ENCODE measurements around the gene GMPR2.

GMPR2 gene

GRCh38 chr14:24258548-24259265 lies 26.0 kb downstream of the GMPR2 start:
- Histone ChIP-seq H3K4me1 (ENCODE audit: low read depth, poor library complexity, severe bottlenecking) (no peaks in the 10 kb centered on the region), H3K4me3 (IDR thresholded peaks at IDR 0.05; ENCODE audit: insufficient read depth, low read depth, low read length) (no peak overlapping the region), H3K79me2 (ENCODE audit: insufficient read depth, low read depth) (no peaks in the 10 kb centered on the region), H4K20me1 (ENCODE audit: insufficient read depth) (no peaks in the 10 kb centered on the region), H3K9ac (no peak overlapping the region), H3K27me3 (ENCODE audit: insufficient read depth, low read depth) (no peaks in the 10 kb centered on the region), H3K4me2 (no peak overlapping the region), H2AFZ (ENCODE audit: low read depth) (no peak overlapping the region), H3K36me3 (ENCODE audit: insufficient read depth) (no peaks in the 10 kb centered on the region), H3K27ac (no peak overlapping the region)
- TF ChIP-seq, protein P1, sequence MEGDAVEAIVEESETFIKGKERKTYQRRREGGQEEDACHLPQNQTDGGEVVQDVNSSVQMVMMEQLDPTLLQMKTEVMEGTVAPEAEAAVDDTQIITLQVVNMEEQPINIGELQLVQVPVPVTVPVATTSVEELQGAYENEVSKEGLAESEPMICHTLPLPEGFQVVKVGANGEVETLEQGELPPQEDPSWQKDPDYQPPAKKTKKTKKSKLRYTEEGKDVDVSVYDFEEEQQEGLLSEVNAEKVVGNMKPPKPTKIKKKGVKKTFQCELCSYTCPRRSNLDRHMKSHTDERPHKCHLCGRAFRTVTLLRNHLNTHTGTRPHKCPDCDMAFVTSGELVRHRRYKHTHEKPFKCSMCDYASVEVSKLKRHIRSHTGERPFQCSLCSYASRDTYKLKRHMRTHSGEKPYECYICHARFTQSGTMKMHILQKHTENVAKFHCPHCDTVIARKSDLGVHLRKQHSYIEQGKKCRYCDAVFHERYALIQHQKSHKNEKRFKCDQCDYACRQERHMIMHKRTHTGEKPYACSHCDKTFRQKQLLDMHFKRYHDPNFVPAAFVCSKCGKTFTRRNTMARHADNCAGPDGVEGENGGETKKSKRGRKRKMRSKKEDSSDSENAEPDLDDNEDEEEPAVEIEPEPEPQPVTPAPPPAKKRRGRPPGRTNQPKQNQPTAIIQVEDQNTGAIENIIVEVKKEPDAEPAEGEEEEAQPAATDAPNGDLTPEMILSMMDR (conservative IDR thresholded peaks at IDR 0.05; ENCODE audit: low read depth, low read length): no peak

GRCh38 chr14:24259282-24260025 lies 26.7 kb downstream of the GMPR2 start:
- Histone ChIP-seq H3K79me2 (ENCODE audit: insufficient read depth, low read depth) (no peaks in the 10 kb centered on the region), H4K20me1 (ENCODE audit: insufficient read depth) (no peaks in the 10 kb centered on the region), H3K4me1 (ENCODE audit: low read depth, poor library complexity, severe bottlenecking) (no peaks in the 10 kb centered on the region), H3K36me3 (ENCODE audit: insufficient read depth) (no peaks in the 10 kb centered on the region), H3K9ac (no peak overlapping the region), H3K27me3 (ENCODE audit: insufficient read depth, low read depth) (no peaks in the 10 kb centered on the region), H3K4me2 (no peak overlapping the region), H2AFZ (ENCODE audit: low read depth) (no peak overlapping the region), H3K27ac (no peak overlapping the region), H3K4me3 (IDR thresholded peaks at IDR 0.05; ENCODE audit: insufficient read depth, low read depth, low read length) (no peak overlapping the region)
- TF ChIP-seq, protein P1 (conservative IDR thresholded peaks at IDR 0.05; ENCODE audit: low read depth, low read length): no peak

- no peak overlapping the region for H3K9ac ChIP-seq
- TF ChIP-seq, protein P1 (conservative IDR thresholded peaks at IDR 0.05; ENCODE audit: low read depth, low read length): no peak
- H4K20me1 ChIP-seq (ENCODE audit: insufficient read depth): no peaks in the 10 kb centered on the region
- no peaks in the 10 kb centered on the region for H3K79me2 ChIP-seq (ENCODE audit: insufficient read depth, low read depth)
- H3K36me3 ChIP-seq (ENCODE audit: insufficient read depth): no peaks in the 10 kb centered on the region
- H3K4me2 ChIP-seq: no peak overlapping the region
- H3K4me1 ChIP-seq (ENCODE audit: low read depth, poor library complexity, severe bottlenecking): no peaks in the 10 kb centered on the region
- no peak overlapping the region for H3K27ac ChIP-seq
- no peak overlapping the region for H3K4me3 ChIP-seq (IDR thresholded peaks at IDR 0.05; ENCODE audit: insufficient read depth, low read depth, low read length)
- H3K27me3 ChIP-seq (ENCODE audit: insufficient read depth, low read depth): no peaks in the 10 kb centered on the region
- no peak overlapping the region for H2AFZ ChIP-seq (ENCODE audit: low read depth)
Observed at GRCh38 chr14:24260026-24260779, 27.5 kb downstream of the GMPR2 start.

GRCh38 chr14:24260780-24261157 lies 28.0 kb downstream of the GMPR2 start:
- Histone ChIP-seq H4K20me1 (ENCODE audit: insufficient read depth) (no peaks in the 10 kb centered on the region), H3K4me3 (IDR thresholded peaks at IDR 0.05; ENCODE audit: insufficient read depth, low read depth, low read length) (no peak overlapping the region), H3K4me2 (no peak overlapping the region), H3K27ac (no peak overlapping the region), H3K4me1 (ENCODE audit: low read depth, poor library complexity, severe bottlenecking) (no peaks in the 10 kb centered on the region), H3K9ac (no peak overlapping the region), H2AFZ (ENCODE audit: low read depth) (no peak overlapping the region), H3K36me3 (ENCODE audit: insufficient read depth) (no peaks in the 10 kb centered on the region), H3K27me3 (ENCODE audit: insufficient read depth, low read depth) (no peaks in the 10 kb centered on the region), H3K79me2 (ENCODE audit: insufficient read depth, low read depth) (no peaks in the 10 kb centered on the region)
- TF ChIP-seq, protein P1 (conservative IDR thresholded peaks at IDR 0.05; ENCODE audit: low read depth, low read length): no peak

Data from KMS-11 (cell line).